Stimulated activated CD4-positive, alpha-beta T cell treated with anti-CD3 and anti-CD28 coated beads, Interleukin-1b, Interleukin-23, amount 100 ng/mL, for 4 hours (primary cell): ENCODE data around the gene ZNF471.

Source experiments
- DNase-seq, 2 donors: peaks; one replicate each; pipeline ENCODE4 v3.0.0-alpha.2; 2020; ENCODE audit warnings: low read depth in 2 of 2

The ZNF471 gene

DNA sequence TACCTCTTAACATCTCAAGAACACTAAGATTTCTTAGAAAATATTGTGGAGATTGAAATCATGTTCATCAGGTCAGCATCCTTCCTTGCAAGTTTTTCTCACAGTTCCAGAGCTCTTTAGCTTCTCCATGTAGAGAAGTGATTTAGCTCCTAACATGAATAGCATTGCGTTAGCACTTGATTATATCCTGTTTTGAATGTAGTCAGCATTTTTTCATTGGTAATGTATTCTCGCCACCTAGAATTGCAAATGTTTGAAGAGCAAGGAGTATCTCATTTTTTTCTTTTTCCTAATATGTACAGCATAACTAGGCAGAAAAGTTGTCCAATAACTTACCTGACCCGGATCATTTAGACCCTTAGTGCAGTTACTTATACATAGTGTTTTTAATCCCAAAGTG lies 66.3 kb downstream of the ZNF471 start:
- DNase-seq: no peak

- no peak for DNase-seq
Observed at GRCh38 chr19:56577719-56578602, 70.3 kb downstream of the ZNF471 start.
